K562 (cell line): ENCODE measurements around the gene PAAF1.

Experiments used
- ADNP ChIP-seq: fragments of 200-800 bp; sonication (Bioruptor generic); IDR thresholded peaks from 2 replicates; pipeline ENCODE4 v1.6.1; 2016; ENCODE audit warnings: missing genetic modification characterization, missing compliant biosample characterization
- EZH2 ChIP-seq: IDR thresholded peaks from 2 replicates; pipeline ENCODE4 v1.6.1; 2012; ENCODE audit warnings: low read depth, mild to moderate bottlenecking, inconsistent platforms, low read length, borderline replicate concordance
- FOXP1 ChIP-seq: sonication (generic); formaldehyde crosslinking; IDR thresholded peaks from 2 replicates; pipeline ENCODE4 v1.8.0; 2022; ENCODE audit warnings: mild to moderate bottlenecking, missing genetic modification reagents
- GMEB1 ChIP-seq: fragments of 250-450 bp; sonication (Bioruptor Pico); IDR thresholded peaks from 2 replicates; pipeline ENCODE4 v1.4.0; 2020; ENCODE audit warnings: mild to moderate bottlenecking
- GTF2A2 ChIP-seq: IDR thresholded peaks from 2 replicates; pipeline ENCODE4 v1.6.1; 2016; ENCODE audit warnings: mild to moderate bottlenecking, missing genetic modification characterization, missing compliant biosample characterization
- KAT8 ChIP-seq: fragments of 450-650 bp; IDR thresholded peaks from 2 replicates; pipeline ENCODE4 v1.6.1; 2016; ENCODE audit warnings: low read depth, mild to moderate bottlenecking
- KDM4B ChIP-seq, 2 experiments: fragments of 450-650 bp in 1 of 2; sonication (generic) in 1 of 2; IDR thresholded peaks; 2 replicates each; pipeline ENCODE4 v1.6.1; 2016 to 2017; ENCODE audit warnings: borderline replicate concordance in 2 of 2, antibody characterized with exemption in 1 of 2, low read depth in 1 of 2, mild to moderate bottlenecking in 1 of 2
- POLR2AphosphoS5 ChIP-seq: IDR thresholded peaks from 2 replicates; pipeline ENCODE4 v1.6.1; 2011; ENCODE audit warnings: mild to moderate bottlenecking, low read depth, low read length, moderate library complexity; ENCODE audit not compliant: control insufficient read depth, insufficient read depth
- RAD21 ChIP-seq, 2 experiments: fragments of 250-450 bp in 1 of 2; fragments of 450-650 bp in 1 of 2; sonication (Bioruptor Pico) in 1 of 2; formaldehyde crosslinking in 1 of 2; IDR thresholded peaks in 1 of 2; conservative IDR thresholded peaks in 1 of 2; 2 replicates each; pipeline versions ENCODE4 v1.4.0 to v1.8.0; 2020 to 2022; ENCODE audit warnings: mild to moderate bottlenecking in 2 of 2, moderate library complexity in 1 of 2
- TAF15 ChIP-seq: fragments of 200-400 bp; formaldehyde crosslinking; IDR thresholded peaks from 2 replicates; pipeline ENCODE4 v1.6.1; 2017; ENCODE audit warnings: mild to moderate bottlenecking, low read depth, low read length, moderate library complexity
- ZNF184 ChIP-seq: sonication (generic); formaldehyde crosslinking; IDR thresholded peaks from 2 replicates; pipeline ENCODE4 v1.5.0; 2020; ENCODE audit warnings: missing genetic modification reagents
- TF ChIP-seq, protein P1 (sequence below), 3 experiments: IDR thresholded peaks in 2 of 3; conservative IDR thresholded peaks in 1 of 3; 2 replicates each; pipeline ENCODE4 v1.5.1; 2011 to 2012; ENCODE audit warnings: low read length in 3 of 3, mild to moderate bottlenecking in 3 of 3, control low read depth in 2 of 3, improper control_type of control experiment in 1 of 3, inconsistent platforms in 1 of 3, low read depth in 1 of 3, mixed read lengths in 1 of 3, moderate library complexity in 1 of 3; ENCODE audit not compliant: insufficient read depth in 2 of 3

GRCh38 chr11:73976451-73977151 is 99.8 kb downstream of the PAAF1 start:
- TF ChIP-seq KDM4B (IDR thresholded peaks at IDR 0.05; ENCODE audit: borderline replicate concordance in 2 of 2, low read depth in 1 of 2): no peak
- TF ChIP-seq POLR2AphosphoS5: no peak
- TF ChIP-seq FOXP1: no peak
- TF ChIP-seq ZNF184 (CRISPR knock-in tag): no peak
- TF ChIP-seq, protein P1, sequence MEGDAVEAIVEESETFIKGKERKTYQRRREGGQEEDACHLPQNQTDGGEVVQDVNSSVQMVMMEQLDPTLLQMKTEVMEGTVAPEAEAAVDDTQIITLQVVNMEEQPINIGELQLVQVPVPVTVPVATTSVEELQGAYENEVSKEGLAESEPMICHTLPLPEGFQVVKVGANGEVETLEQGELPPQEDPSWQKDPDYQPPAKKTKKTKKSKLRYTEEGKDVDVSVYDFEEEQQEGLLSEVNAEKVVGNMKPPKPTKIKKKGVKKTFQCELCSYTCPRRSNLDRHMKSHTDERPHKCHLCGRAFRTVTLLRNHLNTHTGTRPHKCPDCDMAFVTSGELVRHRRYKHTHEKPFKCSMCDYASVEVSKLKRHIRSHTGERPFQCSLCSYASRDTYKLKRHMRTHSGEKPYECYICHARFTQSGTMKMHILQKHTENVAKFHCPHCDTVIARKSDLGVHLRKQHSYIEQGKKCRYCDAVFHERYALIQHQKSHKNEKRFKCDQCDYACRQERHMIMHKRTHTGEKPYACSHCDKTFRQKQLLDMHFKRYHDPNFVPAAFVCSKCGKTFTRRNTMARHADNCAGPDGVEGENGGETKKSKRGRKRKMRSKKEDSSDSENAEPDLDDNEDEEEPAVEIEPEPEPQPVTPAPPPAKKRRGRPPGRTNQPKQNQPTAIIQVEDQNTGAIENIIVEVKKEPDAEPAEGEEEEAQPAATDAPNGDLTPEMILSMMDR (IDR thresholded peaks at IDR 0.05 in 2 of 3, conservative IDR thresholded peaks at IDR 0.05 in 1 of 3; ENCODE audit: insufficient read depth in 2 of 3, low read depth in 1 of 3, low read length in 3 of 3): no peak
- no peak for TF ChIP-seq GTF2A2 (tag)
- no peak for TF ChIP-seq EZH2
- TF ChIP-seq ADNP (tag): no peak
- no peak for TF ChIP-seq TAF15
- TF ChIP-seq GMEB1 (CRISPR knock-in tag): no peak
- no peak for TF ChIP-seq KAT8
- TF ChIP-seq RAD21 (CRISPR knock-in tag; conservative IDR thresholded peaks at IDR 0.05 in 1 of 2, IDR thresholded peaks at IDR 0.05 in 1 of 2): no peak
